GM12878 (cell line): ENCODE results near the gene PPP1R13B. TPM values are rescaled to one million over a fixed set of nuclear protein-coding genes. Genes with fewer than 3 reads are reported as not detected.

Source experiments
- ATAC-seq: fragments of 200-7000 bp; cut with Tn5 transposase; 3 replicates; pipeline ENCODE4 v1.9.1; 2020; ENCODE audit warnings: mild to moderate bottlenecking, moderate library complexity
- BruUV-seq: library from RNA; stranded (reverse); fragments of 400-500 nt; replicated peaks from 2 replicates; lab custom pipeline; 2021; lab: Mats Ljungman, UMichigan
- CTCF ChIA-PET: fragments of 300-600 bp; sonication (Branson Sonifier 250); formaldehyde crosslinking; extraction: SDS; loops from one replicate; lab custom pipeline; 2021; ENCODE audit warnings: inconsistent platforms; lab: Yijun Ruan, JAX
- POLR2A ChIA-PET: fragments of 350-600 bp; formaldehyde crosslinking; extraction: SDS; loops from one replicate; lab custom pipeline; 2021; ENCODE audit warnings: inconsistent platforms; lab: Charles Lee
- RAD21 ChIA-PET: fragments of 300-600 bp; sonication (Branson Sonifier 250); formaldehyde crosslinking; loops from one replicate; lab custom pipeline; 2023; ENCODE audit warnings: antibody characterized with exemption; ENCODE audit not compliant: unreplicated experiment; lab: Charles Lee
- SMC1A ChIA-PET: fragments of 300-600 bp; sonication (Branson Sonifier 250); formaldehyde crosslinking; loops from one replicate; lab custom pipeline; 2023; ENCODE audit not compliant: unreplicated experiment, uncharacterized antibody; lab: Charles Lee
- DNase-seq: peaks from one replicate; pipeline ENCODE4 v3.0.0-alpha.2; 2011; ENCODE audit warnings: low read depth, low spot score
- FAIRE-seq: peaks from 3 replicates; lab custom pipeline; 2011; peaks lifted over from hg19 to GRCh38; lab: Jason Lieb, UNC
- H2AFZ ChIP-seq: 2 replicates; pipeline ENCODE4 v1.6.0; 2011; ENCODE audit warnings: low read depth, low read length, control low read depth; ENCODE audit not compliant: control insufficient read depth
- H3K27ac ChIP-seq: 2 replicates; pipeline ENCODE4 v1.5.1; 2011; ENCODE audit warnings: control low read depth; ENCODE audit not compliant: control insufficient read depth, insufficient read depth
- H3K27me3 ChIP-seq, 2 experiments: replicated peaks in 1 of 2; 2 replicates each; pipeline versions ENCODE4 v1.6.0 to v1.6.1; 2011; ENCODE audit warnings: low read length in 1 of 2; ENCODE audit not compliant: control insufficient read depth in 2 of 2, insufficient read depth in 2 of 2
- H3K36me3 ChIP-seq, 2 experiments: 2 replicates each; pipeline ENCODE4 v1.5.1; 2011; ENCODE audit warnings: low read length in 1 of 2; ENCODE audit not compliant: control insufficient read depth in 2 of 2, insufficient read depth in 2 of 2
- H3K4me1 ChIP-seq: 2 replicates; pipeline ENCODE4 v1.6.1; 2011; ENCODE audit warnings: mild to moderate bottlenecking, low read length, moderate library complexity, mixed read lengths; ENCODE audit not compliant: control insufficient read depth, insufficient read depth
- H3K4me2 ChIP-seq: 2 replicates; pipeline ENCODE4 v1.6.0; 2011; ENCODE audit warnings: control low read depth; ENCODE audit not compliant: control insufficient read depth, insufficient read depth
- H3K4me3 ChIP-seq: fragments of 200-600 bp; sonication (generic); 2 replicates; pipeline ENCODE4 v1.5.1; 2016
- H3K79me2 ChIP-seq: 2 replicates; pipeline ENCODE4 v1.6.0; 2011; ENCODE audit warnings: low read length; ENCODE audit not compliant: control insufficient read depth, insufficient read depth
- H3K9ac ChIP-seq: 2 replicates; pipeline ENCODE4 v1.8.0; 2011; ENCODE audit warnings: low read length, control low read depth, mixed read lengths; ENCODE audit not compliant: control insufficient read depth, insufficient read depth
- H3K9me3 ChIP-seq: replicated peaks from 3 replicates; pipeline ENCODE4 v1.5.1; 2011; ENCODE audit warnings: mild to moderate bottlenecking, low read length; ENCODE audit not compliant: control insufficient read depth, insufficient read depth
- H4K20me1 ChIP-seq: 2 replicates; pipeline ENCODE4 v1.6.0; 2011; ENCODE audit not compliant: control insufficient read depth, insufficient read depth
- ASH2L ChIP-seq: fragments of 300-600, 200-600 bp; sonication (generic); IDR thresholded peaks from 2 replicates; pipeline ENCODE4 v1.6.1; 2017; ENCODE audit warnings: low read depth, mild to moderate bottlenecking, borderline replicate concordance
- ATF7 ChIP-seq: fragments of 450-650 bp; IDR thresholded peaks from 2 replicates; pipeline ENCODE4 v1.6.1; 2016; ENCODE audit warnings: low read depth, mild to moderate bottlenecking
- BHLHE40 ChIP-seq, 2 experiments: fragments of 450-650 bp in 1 of 2; IDR thresholded peaks; 2 replicates each; pipeline ENCODE4 v1.6.1; 2011 to 2017; ENCODE audit warnings: low read depth in 2 of 2, borderline replicate concordance in 1 of 2, improper control_type of control experiment in 1 of 2, low read length in 1 of 2, mild to moderate bottlenecking in 1 of 2
- FOXM1 ChIP-seq: IDR thresholded peaks from 2 replicates; pipeline ENCODE4 v1.6.1; 2012; ENCODE audit warnings: low read depth, mild to moderate bottlenecking, inconsistent platforms, low read length, moderate library complexity
- KDM1A ChIP-seq: fragments of 200-600 bp; sonication (generic); IDR thresholded peaks from 2 replicates; pipeline ENCODE4 v1.6.1; 2016; ENCODE audit warnings: borderline replicate concordance
- MTA3 ChIP-seq: IDR thresholded peaks from 2 replicates; pipeline ENCODE4 v1.6.1; 2012; ENCODE audit warnings: low read length, inconsistent platforms, borderline replicate concordance
- MXI1 ChIP-seq: fragments of 150-350 bp; IDR thresholded peaks from 2 replicates; pipeline ENCODE4 v1.6.1; 2011; ENCODE audit warnings: low read depth, mild to moderate bottlenecking, inconsistent platforms, low read length, improper control_type of control experiment
- NBN ChIP-seq: fragments of 450-650 bp; IDR thresholded peaks from 2 replicates; pipeline ENCODE4 v1.6.1; 2016
- NRF1 ChIP-seq: conservative IDR thresholded peaks from 2 replicates; pipeline ENCODE4 v1.6.1; 2011; ENCODE audit warnings: mild to moderate bottlenecking, low read depth, low read length, improper control_type of control experiment
- PAX5 ChIP-seq: IDR thresholded peaks from 2 replicates; pipeline ENCODE4 v1.6.1; 2011; ENCODE audit warnings: low read depth, low read length, borderline replicate concordance
- POU2F2 ChIP-seq: IDR thresholded peaks from 3 replicates; pipeline ENCODE4 v1.6.1; 2011; ENCODE audit warnings: low read depth, mild to moderate bottlenecking, low read length, borderline replicate concordance
- ZZZ3 ChIP-seq: IDR thresholded peaks from 2 replicates; pipeline ENCODE4 v1.6.1; 2011; ENCODE audit warnings: low read depth; ENCODE audit not compliant: control insufficient read depth, insufficient read length
- WGBS: methylation state at CpG from one replicate; pipeline ENCODE4 v1.1.6; 2016; ENCODE audit warnings: low lambda C conversion rate; ENCODE audit not compliant: insufficient replicate concordance, insufficient coverage; ENCODE audit errors: missing lambda C conversion rate; 5-methylcytosine and 5-hydroxymethylcytosine counted together
- in situ Hi-C: fragments of 300-500 bp; cut with MboI; formaldehyde crosslinking; loops from 9 replicates; pipeline ENCODE4 v1.14.3; 2018; ENCODE audit warnings: mixed read lengths
- intact Hi-C: fragments of 100-400 bp; cut with micrococcal nuclease; formaldehyde crosslinking; loops from one replicate; pipeline ENCODE4 v1.14.2; 2022; ENCODE audit not compliant: unreplicated experiment
- polyA plus RNA-seq, 11 experiments: library from polyadenylated mRNA; depleted of rRNA in 4 of 11; unstranded in 6 of 11; stranded (reverse) in 5 of 11; fragments of >200 nt; fragmentation: Nextera tagmentation in 4 of 11; fragmentation: Illumina TruSeq in 1 of 11; extraction: Ambion mirVana in 4 of 11; extraction: Trizol in 1 of 11; gene quantifications; 1 replicate in 1 of 11; 2 replicates in 10 of 11; pipeline versions ENCODE4 v1.2.1 to v1.2.3, GENCODE V29; 2011 to 2016; ENCODE audit warnings: inconsistent platforms in 2 of 11, missing spikeins in 2 of 11, low read depth in 1 of 11
- total RNA-seq, 4 experiments: library from RNA; depleted of rRNA in 3 of 4; stranded (reverse); fragments of >200 nt in 3 of 4; fragmentation: Illumina TruSeq in 1 of 4; extraction: Trizol in 1 of 4; gene quantifications; 2 replicates each; pipeline versions ENCODE4 v1.2.1 to v1.2.3, GENCODE V29; 2013 to 2021

PPP1R13B gene
- total and polyA plus RNA-seq, 10 of the 15 experiments (the other 5 are each of a cell fraction or from before 2014, with no cell fraction given), result 0.16 to 8.1 (median 3.2) TPM

DNA sequence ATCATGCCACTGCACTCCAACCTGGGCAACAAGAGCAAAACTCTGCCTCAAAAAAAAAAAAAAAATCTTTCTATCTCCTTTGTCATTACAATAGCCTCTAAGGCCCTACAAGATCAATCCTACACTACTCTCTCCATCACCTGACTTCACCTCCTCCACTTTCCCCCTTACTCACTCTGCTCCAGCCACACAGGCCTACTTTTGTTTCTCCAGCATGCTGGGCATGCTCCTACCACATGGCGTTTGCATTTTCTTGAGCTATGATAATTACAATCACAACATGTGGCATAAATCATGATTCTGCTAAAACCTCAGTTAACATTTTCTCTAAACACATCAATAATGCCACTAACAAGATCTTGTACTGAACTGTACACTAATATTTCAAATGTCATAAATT, 7.8 kb downstream of the PPP1R13B start:
- FAIRE-seq, result no peak
- no peak for ATAC-seq
- in situ Hi-C loops, result no loop called here
- H3K9ac ChIP-seq, result no peak overlapping the region
- H4K20me1 ChIP-seq, result no peaks in the 10 kb centered on the region
- POLR2A ChIA-PET, result no interaction called here
- no peaks in the 10 kb centered on the region for H3K79me2 ChIP-seq
- BruUV-seq, result no TSS peak
- H3K9me3 ChIP-seq, result no peaks in the 10 kb centered on the region
- no peak for DNase-seq
- no peak for TF ChIP-seq BHLHE40 (IDR thresholded peaks at IDR 0.05; ENCODE audit: borderline replicate concordance in 1 of 2, low read depth in 2 of 2, low read length in 1 of 2)
- TF ChIP-seq KDM1A, result no peak
- no peak for TF ChIP-seq PAX5
- TF ChIP-seq ASH2L, result no peak
- TF ChIP-seq MTA3, result no peak
- no peak for TF ChIP-seq FOXM1
- TF ChIP-seq ATF7, result no peak
- no peak for TF ChIP-seq NBN
- TF ChIP-seq NRF1, result no peak
- TF ChIP-seq MXI1, result no peak
- no peak for TF ChIP-seq POU2F2
- TF ChIP-seq ZZZ3, result no peak
- TF ChIP-seq, all 136 proteins: peak for 0
- intact Hi-C loops, result no loop called here
- H3K27ac ChIP-seq, result no peak overlapping the region
- H3K4me2 ChIP-seq, result no peak overlapping the region
- ChIA-PET CTCF (interaction anchor here (0.9 kb wide), 1 partner anchor 10 kb away, joined by 3 read pairs; no protein-coding TSS in a partner anchor), SMC1A (no interaction called here), RAD21 (no interaction called here)
- H3K27me3 ChIP-seq, result no peaks in the 10 kb centered on the region
- no peaks in the 10 kb centered on the region for H3K4me1 ChIP-seq
- no peak overlapping the region for H3K4me3 ChIP-seq
- H3K36me3 ChIP-seq, result no peaks in the 10 kb centered on the region
- WGBS, result 95% methylated on average over 1 of the region's 1 CpG
- no peak overlapping the region for H2AFZ ChIP-seq
